Measurements from ENCODE around the gene EPB41L4B. TPM values are rescaled to one million over a fixed set of nuclear protein-coding genes. Genes with fewer than 3 reads are reported as not detected.

The EPB41L4B gene
- total and polyA plus RNA-seq, 2 donors (not counting 1 experiment from before 2014, with no cell fraction given): 0.56 to 2.8 TPM

- Histone ChIP-seq H3K4me3 (replicated peaks in 1 of 4; ENCODE audit: control extremely low read depth in 1 of 4, insufficient read depth in 1 of 4, low read depth in 3 of 4, low read length in 4 of 4) (no peak overlapping the region), H3K4me1 (ENCODE audit: control insufficient read depth, extremely low read depth, insufficient read depth, low read length) (no peaks in the 10 kb centered on the region), H4K20me1 (ENCODE audit: control insufficient read depth, extremely low read depth, insufficient read depth, low read length) (no peaks in the 10 kb centered on the region), H3K9ac (ENCODE audit: insufficient read depth, low read length) (no peak overlapping the region), H3K9me3 (ENCODE audit: control insufficient read depth, insufficient read depth, low read depth, low read length) (no peaks in the 10 kb centered on the region), H3K4me2 (ENCODE audit: extremely low read depth, insufficient read depth, low read length) (no peak overlapping the region), H3K79me2 (ENCODE audit: control insufficient read depth, insufficient read depth, low read length) (no peaks in the 10 kb centered on the region), H2AFZ (ENCODE audit: low read length) (no peak overlapping the region), H3K27me3 (ENCODE audit: control insufficient read depth, insufficient read depth, low read length) (no peaks in the 10 kb centered on the region), H3K27ac (ENCODE audit: insufficient read depth, low read length) (no peak overlapping the region), H3K36me3 (ENCODE audit: control insufficient read depth, insufficient read depth, low read length) (no peaks in the 10 kb centered on the region)
- DNase-seq (ENCODE audit: low read depth in 2 of 2): no peak
- no peak for TF ChIP-seq EZH2 (IDR thresholded peaks at IDR 0.05; ENCODE audit: low read length, missing control alignments)
- no peak for TF ChIP-seq CTCF (conservative IDR thresholded peaks at IDR 0.05 in 1 of 2, IDR thresholded peaks at IDR 0.05 in 1 of 2; ENCODE audit: low read depth in 1 of 2, low read length in 2 of 2)
Measured at GRCh38 chr9:109241207-109241606, 79.7 kb downstream of the EPB41L4B start.

- Histone ChIP-seq H3K4me2 (ENCODE audit: extremely low read depth, insufficient read depth, low read length) (no peak overlapping the region), H3K9ac (ENCODE audit: insufficient read depth, low read length) (no peak overlapping the region)
- TF ChIP-seq CTCF (conservative IDR thresholded peaks at IDR 0.05 in 1 of 2, IDR thresholded peaks at IDR 0.05 in 1 of 2; ENCODE audit: low read depth in 1 of 2, low read length in 2 of 2) (no peak), EZH2 (IDR thresholded peaks at IDR 0.05; ENCODE audit: low read length, missing control alignments) (no peak)
Measured at GRCh38 chr9:109239240-109239639, 81.6 kb downstream of the EPB41L4B start.

GRCh38 chr9:109238655-109239054 is 82.2 kb downstream of the EPB41L4B start:
- DNase-seq (ENCODE audit: low read depth in 2 of 2): peak in 1 of 2 donors; percentile 55
- TF ChIP-seq CTCF (conservative IDR thresholded peaks at IDR 0.05 in 1 of 2, IDR thresholded peaks at IDR 0.05 in 1 of 2; ENCODE audit: low read depth in 1 of 2, low read length in 2 of 2) (no peak), EZH2 (IDR thresholded peaks at IDR 0.05; ENCODE audit: low read length, missing control alignments) (no peak)
- Histone ChIP-seq H3K4me3 (replicated peaks in 1 of 4; ENCODE audit: control extremely low read depth in 1 of 4, insufficient read depth in 1 of 4, low read depth in 3 of 4, low read length in 4 of 4) (no peak overlapping the region), H3K9ac (ENCODE audit: insufficient read depth, low read length) (no peak overlapping the region), H4K20me1 (ENCODE audit: control insufficient read depth, extremely low read depth, insufficient read depth, low read length) (no peaks in the 10 kb centered on the region), H3K4me2 (ENCODE audit: extremely low read depth, insufficient read depth, low read length) (no peak overlapping the region), H2AFZ (ENCODE audit: low read length) (no peak overlapping the region), H3K27ac (ENCODE audit: insufficient read depth, low read length) (no peak overlapping the region), H3K36me3 (ENCODE audit: control insufficient read depth, insufficient read depth, low read length) (no peaks in the 10 kb centered on the region), H3K4me1 (ENCODE audit: control insufficient read depth, extremely low read depth, insufficient read depth, low read length) (no peaks in the 10 kb centered on the region), H3K9me3 (ENCODE audit: control insufficient read depth, insufficient read depth, low read depth, low read length) (no peaks in the 10 kb centered on the region), H3K27me3 (ENCODE audit: control insufficient read depth, insufficient read depth, low read length) (no peaks in the 10 kb centered on the region), H3K79me2 (ENCODE audit: control insufficient read depth, insufficient read depth, low read length) (no peaks in the 10 kb centered on the region)

More at GRCh38 chr9:109239240-109239639, 81.6 kb downstream of the EPB41L4B start:
- no peaks in the 10 kb centered on the region for H3K9me3 ChIP-seq (ENCODE audit: control insufficient read depth, insufficient read depth, low read depth, low read length)
- no peak overlapping the region for H3K4me3 ChIP-seq (replicated peaks in 1 of 4; ENCODE audit: control extremely low read depth in 1 of 4, insufficient read depth in 1 of 4, low read depth in 3 of 4, low read length in 4 of 4)
- no peaks in the 10 kb centered on the region for H3K79me2 ChIP-seq (ENCODE audit: control insufficient read depth, insufficient read depth, low read length)
- no peaks in the 10 kb centered on the region for H3K4me1 ChIP-seq (ENCODE audit: control insufficient read depth, extremely low read depth, insufficient read depth, low read length)
- no peaks in the 10 kb centered on the region for H4K20me1 ChIP-seq (ENCODE audit: control insufficient read depth, extremely low read depth, insufficient read depth, low read length)
- no peak overlapping the region for H3K27ac ChIP-seq (ENCODE audit: insufficient read depth, low read length)
- no peaks in the 10 kb centered on the region for H3K36me3 ChIP-seq (ENCODE audit: control insufficient read depth, insufficient read depth, low read length)
- DNase-seq (ENCODE audit: low read depth in 2 of 2): no peak
- no peak overlapping the region for H2AFZ ChIP-seq (ENCODE audit: low read length)
- H3K27me3 ChIP-seq (ENCODE audit: control insufficient read depth, insufficient read depth, low read length): no peaks in the 10 kb centered on the region
